IMR-90 (cell line): ENCODE results near the gene WDR54. TPM values are rescaled to one million over a fixed set of nuclear protein-coding genes. Genes with fewer than 3 reads are reported as not detected.
A peak's percentile ranks its signal among the peaks of the same experiment; 100 is the strongest.

Experiments used
- ATAC-seq: fragments of 200-7000 bp; cut with Tn5 transposase; 2 replicates; pipeline ENCODE4 v1.9.1; 2020; ENCODE audit warnings: low read depth, mild to moderate bottlenecking, moderate library complexity
- BruUV-seq: library from RNA; stranded (reverse); fragments of 400-500 nt; replicated peaks from 2 replicates; lab custom pipeline; 2021; lab: Mats Ljungman, UMichigan
- CTCF ChIA-PET: fragments of 300-600 bp; formaldehyde crosslinking; extraction: SDS; loops from one replicate; lab custom pipeline; 2021; ENCODE audit warnings: antibody characterized with exemption; lab: Yijun Ruan, JAX
- POLR2A ChIA-PET: fragments of 300-600 bp; sonication (Branson Sonifier 250); formaldehyde crosslinking; loops from one replicate; lab custom pipeline; 2022; ENCODE audit warnings: antibody characterized with exemption; ENCODE audit not compliant: unreplicated experiment; lab: Charles Lee
- DNase-seq: peaks from one replicate; pipeline ENCODE4 v3.0.0; 2013
- H2AFZ ChIP-seq: replicated peaks from 2 replicates; pipeline ENCODE3; 2013; ENCODE audit warnings: low read length, mild to moderate bottlenecking; ENCODE audit not compliant: poor library complexity
- H2AK5ac ChIP-seq: 2 replicates; pipeline ENCODE4 v1.6.1; 2013; ENCODE audit warnings: low read depth, low read length, inconsistent platforms
- H2AK9ac ChIP-seq: replicated peaks from 2 replicates; pipeline ENCODE3; 2013; ENCODE audit warnings: mild to moderate bottlenecking, low read depth, low read length, moderate library complexity; ENCODE audit not compliant: poor library complexity
- H2BK120ac ChIP-seq: 2 replicates; pipeline ENCODE4 v1.6.1; 2013; ENCODE audit warnings: low read depth, low read length, inconsistent platforms
- H2BK15ac ChIP-seq: 3 replicates; pipeline ENCODE4 v1.6.1; 2013; ENCODE audit warnings: low read depth, low read length, inconsistent platforms
- H2BK20ac ChIP-seq: 2 replicates; pipeline ENCODE4 v1.6.1; 2013; ENCODE audit warnings: low read depth, mild to moderate bottlenecking, inconsistent platforms, low read length, moderate library complexity
- H2BK5ac ChIP-seq: 2 replicates; pipeline ENCODE4 v1.6.1; 2013; ENCODE audit warnings: mild to moderate bottlenecking, low read depth, low read length, inconsistent platforms; ENCODE audit not compliant: poor library complexity, severe bottlenecking
- H3K14ac ChIP-seq: replicated peaks from 2 replicates; pipeline ENCODE4 v1.6.1; 2013; ENCODE audit warnings: low read depth, low read length, inconsistent platforms
- H3K18ac ChIP-seq: 2 replicates; pipeline ENCODE4 v1.6.1; 2013; ENCODE audit warnings: low read depth, low read length, control low read depth
- H3K23ac ChIP-seq: 2 replicates; pipeline ENCODE4 v1.6.1; 2013; ENCODE audit warnings: low read depth, low read length, inconsistent platforms
- H3K27ac ChIP-seq: 2 replicates; pipeline ENCODE4 v1.5.1; 2013; ENCODE audit warnings: mild to moderate bottlenecking, control low read depth, low read length; ENCODE audit not compliant: insufficient read depth
- H3K27me3 ChIP-seq: 2 replicates; pipeline ENCODE4 v1.6.1; 2013; ENCODE audit warnings: low read length; ENCODE audit not compliant: control insufficient read depth, insufficient read depth
- H3K36me3 ChIP-seq: 2 replicates; pipeline ENCODE4 v1.6.1; 2013; ENCODE audit warnings: low read length, mixed read lengths; ENCODE audit not compliant: control insufficient read depth, insufficient read depth
- H3K4ac ChIP-seq: 2 replicates; pipeline ENCODE4 v1.6.1; 2013; ENCODE audit warnings: low read depth, low read length, inconsistent platforms
- H3K4me1 ChIP-seq: 2 replicates; pipeline ENCODE4 v1.6.1; 2013; ENCODE audit warnings: low read length, mixed read lengths; ENCODE audit not compliant: control insufficient read depth, insufficient read depth
- H3K4me2 ChIP-seq: 2 replicates; pipeline ENCODE4 v1.6.1; 2013; ENCODE audit warnings: low read depth, mild to moderate bottlenecking, control low read depth, low read length, moderate library complexity
- H3K4me3 ChIP-seq: 2 replicates; pipeline ENCODE4 v1.5.1; 2013; ENCODE audit warnings: low read depth, mild to moderate bottlenecking, control low read depth, low read length, moderate library complexity; ENCODE audit not compliant: insufficient read depth
- H3K56ac ChIP-seq: 2 replicates; pipeline ENCODE4 v1.6.1; 2013; ENCODE audit warnings: low read length, inconsistent platforms; ENCODE audit not compliant: insufficient read depth; ENCODE audit errors: extremely low read depth
- H3K79me1 ChIP-seq, 2 experiments: 2 replicates each; pipeline ENCODE4 v1.6.1; 2013; ENCODE audit warnings: low read length in 2 of 2, inconsistent platforms in 1 of 2, low read depth in 1 of 2
- H3K9ac ChIP-seq: 2 replicates; pipeline ENCODE4 v1.6.1; 2013; ENCODE audit warnings: low read depth, low read length, control low read depth
- H3K9me1 ChIP-seq: 2 replicates; pipeline ENCODE4 v1.6.1; 2013; ENCODE audit warnings: low read length, inconsistent platforms; ENCODE audit not compliant: insufficient read depth
- H3K9me3 ChIP-seq: 2 replicates; pipeline ENCODE4 v1.6.1; 2013; ENCODE audit warnings: low read length; ENCODE audit not compliant: control insufficient read depth, insufficient read depth
- H4K20me1 ChIP-seq: 2 replicates; pipeline ENCODE4 v1.6.1; 2013; ENCODE audit warnings: low read length, inconsistent platforms; ENCODE audit not compliant: insufficient read depth
- H4K5ac ChIP-seq: 2 replicates; pipeline ENCODE4 v1.6.1; 2013; ENCODE audit warnings: mild to moderate bottlenecking, low read depth, low read length, control low read depth
- H4K8ac ChIP-seq, 2 experiments: 2 replicates each; pipeline ENCODE4 v1.6.1; 2013; ENCODE audit warnings: low read depth in 2 of 2, low read length in 2 of 2, control low read depth in 1 of 2, inconsistent platforms in 1 of 2
- H4K91ac ChIP-seq: 2 replicates; pipeline ENCODE4 v1.6.1; 2013; ENCODE audit warnings: low read depth, low read length, inconsistent platforms; ENCODE audit not compliant: insufficient read depth
- BHLHE40 ChIP-seq: fragments of 150-350 bp; IDR thresholded peaks from 2 replicates; pipeline ENCODE4 v1.6.1; 2016; ENCODE audit warnings: mild to moderate bottlenecking, low read depth, low read length
- CEBPB ChIP-seq: IDR thresholded peaks from 2 replicates; pipeline ENCODE4 v1.6.1; 2012; ENCODE audit warnings: low read depth, low read length, improper control_type of control experiment
- CHD1 ChIP-seq: IDR thresholded peaks from 2 replicates; pipeline ENCODE4 v1.6.1; 2012; ENCODE audit warnings: low read depth, low read length, improper control_type of control experiment
- FOS ChIP-seq: fragments of 150-350 bp; IDR thresholded peaks from 2 replicates; pipeline ENCODE4 v1.6.1; 2016; ENCODE audit warnings: low read depth, low read length
- MAFK ChIP-seq: IDR thresholded peaks from 2 replicates; pipeline ENCODE4 v1.6.1; 2012; ENCODE audit warnings: low read depth, low read length, improper control_type of control experiment
- MAZ ChIP-seq: IDR thresholded peaks from 2 replicates; pipeline ENCODE4 v1.6.1; 2012; ENCODE audit warnings: low read depth, mild to moderate bottlenecking, low read length, improper control_type of control experiment, moderate library complexity, borderline replicate concordance
- MXI1 ChIP-seq: IDR thresholded peaks from 2 replicates; pipeline ENCODE4 v1.6.1; 2012; ENCODE audit warnings: low read depth, mild to moderate bottlenecking, low read length, moderate library complexity, borderline replicate concordance
- NFE2L2 ChIP-seq: fragments of 150-350 bp; IDR thresholded peaks from 2 replicates; pipeline ENCODE4 v1.6.1; 2016; ENCODE audit warnings: low read depth, mild to moderate bottlenecking, low read length
- POLR2A ChIP-seq: IDR thresholded peaks from 2 replicates; pipeline ENCODE4 v1.6.1; 2012; ENCODE audit warnings: mild to moderate bottlenecking, low read depth, low read length
- RAD21 ChIP-seq: IDR thresholded peaks from 2 replicates; pipeline ENCODE4 v1.6.1; 2012; ENCODE audit warnings: low read length, improper control_type of control experiment
- RFX5 ChIP-seq: IDR thresholded peaks from 2 replicates; pipeline ENCODE4 v1.8.0; 2012; ENCODE audit warnings: low read depth, mild to moderate bottlenecking, low read length, moderate library complexity
- SMC3 ChIP-seq: fragments of 150-350 bp; IDR thresholded peaks from 2 replicates; pipeline ENCODE4 v1.6.1; 2016; ENCODE audit warnings: low read depth, mild to moderate bottlenecking, antibody characterized with exemption, low read length, moderate library complexity
- WGBS, 2 experiments: methylation state at CpG; one replicate each; pipeline versions ENCODE4 v1.1.5 to v1.1.7; 2013; ENCODE audit warnings: missing lambda C conversion rate in 2 of 2; ENCODE audit not compliant: insufficient read length in 1 of 2; ENCODE audit errors: extremely low coverage in 2 of 2; 5-methylcytosine and 5-hydroxymethylcytosine counted together
- dilution Hi-C: fragments of 300-500 bp; cut with HindIII; formaldehyde crosslinking; loops from one replicate; pipeline ENCODE4 v1.14.3; 2018; ENCODE audit warnings: low sequenced_read_pairs; ENCODE audit not compliant: unreplicated experiment
- in situ Hi-C: fragments of 300-500 bp; cut with MboI; formaldehyde crosslinking; loops from 3 replicates; pipeline ENCODE4 v1.14.3; 2019; ENCODE audit warnings: low sequenced_read_pairs, inconsistent platforms, mixed read lengths
- intact Hi-C: fragments of 100-400 bp; cut with micrococcal nuclease; formaldehyde crosslinking; loops from 2 replicates; pipeline ENCODE4 v1.10.0; 2022
- polyA plus RNA-seq, 3 experiments: library from polyadenylated mRNA; depleted of rRNA; stranded (reverse); fragments of >200 nt; gene quantifications; 2 replicates each; pipeline ENCODE4 v1.2.3, GENCODE V29; 2012; ENCODE audit warnings: low replicate concordance in 1 of 3
- total RNA-seq: library from RNA; depleted of rRNA; stranded (reverse); fragments of >200 nt; gene quantifications from 2 replicates; pipeline ENCODE4 v1.2.3, GENCODE V29; 2012
- TF ChIP-seq, protein P1 (sequence below): conservative IDR thresholded peaks from 2 replicates; pipeline ENCODE4 v1.5.1; 2012; ENCODE audit warnings: mild to moderate bottlenecking, low read depth, low read length, improper control_type of control experiment
- TF ChIP-seq, protein P2 (sequence below): fragments of 150-350 bp; IDR thresholded peaks from 2 replicates; pipeline ENCODE4 v1.6.1; 2016; ENCODE audit warnings: low read depth, mild to moderate bottlenecking, low read length, moderate library complexity, borderline replicate concordance
- TF ChIP-seq, protein P3 (sequence below): fragments of 150-350 bp; IDR thresholded peaks from 2 replicates; pipeline ENCODE4 v1.6.1; 2017; ENCODE audit warnings: mild to moderate bottlenecking, antibody characterized with exemption, low read length, low read depth

WDR54 gene
- total and polyA plus RNA-seq, 2 of the 4 experiments (the other 2 are of a cell fraction), result 47.9 to 57.2 TPM

DNA sequence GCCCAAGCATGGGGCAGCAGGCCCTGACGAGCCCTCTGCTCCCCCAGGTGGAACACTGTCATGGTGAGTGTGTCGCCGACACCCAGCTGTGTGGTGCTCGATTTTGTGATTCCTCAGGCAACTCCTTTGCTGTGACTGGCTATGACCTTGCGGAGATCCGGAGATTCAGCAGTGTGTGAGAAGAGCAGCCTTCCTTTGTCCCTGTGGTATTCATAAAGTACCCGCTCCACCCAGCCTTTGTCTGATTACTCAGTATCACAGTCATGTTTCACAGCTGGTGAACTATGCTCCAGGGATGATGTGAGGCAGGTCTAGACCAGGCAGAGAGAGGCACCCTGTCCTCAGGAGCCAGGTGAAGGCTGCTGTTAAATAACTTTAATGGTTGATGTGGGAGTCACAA lies 4.0 kb downstream of the WDR54 start:
- H2BK120ac ChIP-seq, result no peak overlapping the region
- H3K14ac ChIP-seq, result no peak overlapping the region
- no peak overlapping the region for H4K5ac ChIP-seq
- no peak overlapping the region for H3K23ac ChIP-seq
- no peak overlapping the region for H2AFZ ChIP-seq
- intact Hi-C loops, result no loop called here
- POLR2A ChIA-PET, result no interaction called here
- no peak overlapping the region for H3K4me2 ChIP-seq
- H3K56ac ChIP-seq, result no peak overlapping the region
- no peak overlapping the region for H3K4ac ChIP-seq
- dilution Hi-C loops, result no loop called here
- H3K36me3 ChIP-seq, result peaks cover 54% of the 10 kb centered on the region
- no peaks in the 10 kb centered on the region for H3K9me3 ChIP-seq
- no peak overlapping the region for H2BK20ac ChIP-seq
- BruUV-seq, result no TSS peak
- no peak overlapping the region for H2AK5ac ChIP-seq
- H3K27me3 ChIP-seq, result no peaks in the 10 kb centered on the region
- H4K91ac ChIP-seq, result no peak overlapping the region
- H2BK15ac ChIP-seq, result no peak overlapping the region
- no peak overlapping the region for H2BK5ac ChIP-seq
- peaks cover 2 to 8% of the 10 kb centered on the region in 2 experiments; a peak in 2 of 4 replicates for H3K79me1 ChIP-seq
- ATAC-seq, result no peak
- no peak overlapping the region for H3K4me3 ChIP-seq
- peaks cover 7% of the 10 kb centered on the region for H3K9me1 ChIP-seq
- in situ Hi-C loops, result no loop called here
- H3K27ac ChIP-seq, result no peak overlapping the region
- H3K18ac ChIP-seq, result no peak overlapping the region
- H3K9ac ChIP-seq, result no peak overlapping the region
- CTCF ChIA-PET, result no interaction called here
- WGBS, 2 experiments, result 78% methylated on average over 5 of the region's 7 CpGs; no CpG with 5 or more reads in 1 of the 2 experiments
- peaks cover 3% of the 10 kb centered on the region for H3K4me1 ChIP-seq
- peak overlapping the region; percentile 11 for H2AK9ac ChIP-seq
- no peak overlapping the region for H4K8ac ChIP-seq
- no peak for TF ChIP-seq MAZ
- no peak for TF ChIP-seq RFX5
- no peak for TF ChIP-seq NFE2L2
- no peak for TF ChIP-seq SMC3
- no peak for TF ChIP-seq FOS
- no peak for TF ChIP-seq BHLHE40
- no peak for TF ChIP-seq MXI1
- no peak for TF ChIP-seq RAD21
- TF ChIP-seq, protein P1, sequence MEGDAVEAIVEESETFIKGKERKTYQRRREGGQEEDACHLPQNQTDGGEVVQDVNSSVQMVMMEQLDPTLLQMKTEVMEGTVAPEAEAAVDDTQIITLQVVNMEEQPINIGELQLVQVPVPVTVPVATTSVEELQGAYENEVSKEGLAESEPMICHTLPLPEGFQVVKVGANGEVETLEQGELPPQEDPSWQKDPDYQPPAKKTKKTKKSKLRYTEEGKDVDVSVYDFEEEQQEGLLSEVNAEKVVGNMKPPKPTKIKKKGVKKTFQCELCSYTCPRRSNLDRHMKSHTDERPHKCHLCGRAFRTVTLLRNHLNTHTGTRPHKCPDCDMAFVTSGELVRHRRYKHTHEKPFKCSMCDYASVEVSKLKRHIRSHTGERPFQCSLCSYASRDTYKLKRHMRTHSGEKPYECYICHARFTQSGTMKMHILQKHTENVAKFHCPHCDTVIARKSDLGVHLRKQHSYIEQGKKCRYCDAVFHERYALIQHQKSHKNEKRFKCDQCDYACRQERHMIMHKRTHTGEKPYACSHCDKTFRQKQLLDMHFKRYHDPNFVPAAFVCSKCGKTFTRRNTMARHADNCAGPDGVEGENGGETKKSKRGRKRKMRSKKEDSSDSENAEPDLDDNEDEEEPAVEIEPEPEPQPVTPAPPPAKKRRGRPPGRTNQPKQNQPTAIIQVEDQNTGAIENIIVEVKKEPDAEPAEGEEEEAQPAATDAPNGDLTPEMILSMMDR, result no peak
- TF ChIP-seq CHD1, result no peak
- no peak for TF ChIP-seq CEBPB
- no peak for TF ChIP-seq POLR2A
- no peak for TF ChIP-seq MAFK
- TF ChIP-seq, protein P2, sequence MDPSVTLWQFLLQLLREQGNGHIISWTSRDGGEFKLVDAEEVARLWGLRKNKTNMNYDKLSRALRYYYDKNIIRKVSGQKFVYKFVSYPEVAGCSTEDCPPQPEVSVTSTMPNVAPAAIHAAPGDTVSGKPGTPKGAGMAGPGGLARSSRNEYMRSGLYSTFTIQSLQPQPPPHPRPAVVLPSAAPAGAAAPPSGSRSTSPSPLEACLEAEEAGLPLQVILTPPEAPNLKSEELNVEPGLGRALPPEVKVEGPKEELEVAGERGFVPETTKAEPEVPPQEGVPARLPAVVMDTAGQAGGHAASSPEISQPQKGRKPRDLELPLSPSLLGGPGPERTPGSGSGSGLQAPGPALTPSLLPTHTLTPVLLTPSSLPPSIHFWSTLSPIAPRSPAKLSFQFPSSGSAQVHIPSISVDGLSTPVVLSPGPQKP, result no peak
- TF ChIP-seq, protein P3, sequence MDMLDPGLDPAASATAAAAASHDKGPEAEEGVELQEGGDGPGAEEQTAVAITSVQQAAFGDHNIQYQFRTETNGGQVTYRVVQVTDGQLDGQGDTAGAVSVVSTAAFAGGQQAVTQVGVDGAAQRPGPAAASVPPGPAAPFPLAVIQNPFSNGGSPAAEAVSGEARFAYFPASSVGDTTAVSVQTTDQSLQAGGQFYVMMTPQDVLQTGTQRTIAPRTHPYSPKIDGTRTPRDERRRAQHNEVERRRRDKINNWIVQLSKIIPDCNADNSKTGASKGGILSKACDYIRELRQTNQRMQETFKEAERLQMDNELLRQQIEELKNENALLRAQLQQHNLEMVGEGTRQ, result no peak
- no peak for DNase-seq
- 0 out of 2 replicates have a peak, but pooled peaks cover 3% of the 10 kb centered on the region for H4K20me1 ChIP-seq
